Stimulated activated CD4-positive, alpha-beta T cell treated with anti-CD3 and anti-CD28 coated beads, Interleukin-12 subunit alpha, Interleukin-12 subunit beta, amount 100 ng/mL, for 48 hours (primary cell): ENCODE data around the gene ILRUN.
"Not testable (repeated sequence)": the region's sequence is repeated elsewhere in the genome, so short reads cannot be mapped to it uniquely, and the experiment has no call there.

Source experiments
- DNase-seq, 3 donors: peaks; one replicate each; pipeline ENCODE4 v3.0.0-alpha.2; 2020; ENCODE audit warnings: low read depth in 2 of 3, low spot score in 1 of 3

Gene ILRUN

DNA sequence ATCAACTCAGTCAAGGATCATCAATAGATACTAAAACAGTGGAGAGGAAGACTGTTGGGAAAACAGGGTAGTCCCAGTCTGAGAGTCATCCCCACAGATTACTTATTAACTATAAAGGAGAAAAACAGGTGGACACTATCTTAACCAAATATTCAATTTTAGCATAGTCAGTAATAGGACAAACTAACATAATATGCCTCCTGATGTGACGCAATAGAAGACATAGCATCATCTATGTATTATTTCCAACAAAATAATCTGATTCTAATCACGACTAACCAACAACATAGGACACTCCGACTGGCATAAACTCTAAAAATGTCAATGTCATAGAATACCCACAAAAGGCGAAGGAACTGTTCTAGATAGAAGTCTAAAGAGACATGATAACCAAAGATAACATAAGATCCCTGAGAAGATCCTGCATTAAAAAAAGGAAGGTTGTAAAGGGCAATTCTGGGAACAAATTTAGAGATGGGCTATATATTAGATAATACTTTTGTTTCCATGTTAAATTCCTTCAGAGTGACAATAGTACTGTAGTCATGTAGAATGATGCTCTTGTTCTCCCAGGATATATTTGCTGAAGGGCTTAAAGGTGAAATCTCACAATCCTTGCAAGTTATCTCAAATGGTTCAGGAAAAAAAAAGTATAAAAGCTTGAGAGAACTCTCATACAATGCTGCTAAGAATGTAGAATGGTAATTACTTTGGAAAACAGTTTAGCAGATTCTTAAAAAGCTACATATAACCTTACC, 28.9 kb downstream of the ILRUN start:
- DNase-seq: no peak

- no peak for DNase-seq
Observed at GRCh38 chr6:34665019-34665418, 31.5 kb downstream of the ILRUN start.

- DNase-seq: no peak
Observed at GRCh38 chr6:34664256-34664971, 32.2 kb downstream of the ILRUN start.

DNA sequence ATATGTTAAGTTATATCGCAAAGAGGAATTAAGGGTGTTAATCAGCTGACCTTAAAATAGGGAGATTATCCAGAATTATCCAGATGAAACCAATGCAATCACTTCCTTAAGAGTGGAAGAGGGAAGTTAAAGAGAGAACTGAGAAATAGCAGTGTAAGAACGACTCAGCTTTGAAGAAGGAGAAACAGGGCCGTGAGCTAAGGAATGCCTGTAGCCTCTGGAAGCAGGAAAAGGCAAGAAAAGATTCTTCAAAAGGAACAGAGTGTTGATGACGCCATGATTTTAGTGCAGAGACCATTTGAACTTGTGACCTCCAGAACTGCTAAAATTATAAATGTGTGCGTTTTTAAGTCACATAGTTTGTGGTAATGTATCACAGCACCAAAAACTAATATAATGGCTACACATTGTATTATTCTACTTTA, 32.7 kb downstream of the ILRUN start:
- DNase-seq: no peak

DNA sequence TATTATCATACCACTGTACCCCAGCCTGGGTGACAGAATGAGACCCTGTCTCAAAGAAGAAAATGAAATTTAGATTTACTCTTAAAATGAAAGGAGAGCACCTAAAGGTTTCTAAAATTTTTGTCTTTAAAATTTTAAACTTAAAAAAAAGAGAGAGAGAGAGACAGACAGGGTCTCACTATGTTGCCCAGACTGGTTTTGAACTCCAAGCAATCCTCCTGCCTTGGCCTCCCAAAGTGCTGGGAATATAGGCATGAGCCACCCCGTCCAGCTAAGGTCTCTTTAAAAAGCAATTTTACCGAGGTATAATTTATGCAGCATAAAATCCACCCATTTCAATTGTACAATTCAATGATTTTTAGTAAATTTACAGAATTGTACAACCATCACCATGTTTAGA, 33.2 kb downstream of the ILRUN start:
- no peak for DNase-seq

DNA sequence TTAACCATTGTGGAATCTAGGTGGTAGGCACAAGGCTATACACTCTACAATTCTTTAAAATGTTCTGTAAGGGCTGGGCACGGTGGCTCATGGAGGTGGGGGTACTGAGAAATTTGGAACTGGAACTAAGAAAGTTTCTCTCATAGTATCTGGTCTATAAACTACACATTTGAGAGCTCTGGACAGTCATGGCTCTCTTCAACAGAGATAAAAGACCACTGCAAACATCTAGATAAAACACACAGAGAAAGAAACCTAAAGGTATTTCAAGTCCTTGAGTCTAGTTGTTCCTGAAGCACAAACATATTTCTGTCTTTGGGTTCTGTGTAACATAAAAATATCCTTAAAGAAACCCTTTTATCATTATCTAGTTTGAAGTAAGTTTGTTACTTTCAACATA, 35.2 kb downstream of the ILRUN start:
- DNase-seq: no peak

- no peak for DNase-seq
Observed at GRCh38 chr6:34658605-34659265, 37.8 kb downstream of the ILRUN start.

DNA sequence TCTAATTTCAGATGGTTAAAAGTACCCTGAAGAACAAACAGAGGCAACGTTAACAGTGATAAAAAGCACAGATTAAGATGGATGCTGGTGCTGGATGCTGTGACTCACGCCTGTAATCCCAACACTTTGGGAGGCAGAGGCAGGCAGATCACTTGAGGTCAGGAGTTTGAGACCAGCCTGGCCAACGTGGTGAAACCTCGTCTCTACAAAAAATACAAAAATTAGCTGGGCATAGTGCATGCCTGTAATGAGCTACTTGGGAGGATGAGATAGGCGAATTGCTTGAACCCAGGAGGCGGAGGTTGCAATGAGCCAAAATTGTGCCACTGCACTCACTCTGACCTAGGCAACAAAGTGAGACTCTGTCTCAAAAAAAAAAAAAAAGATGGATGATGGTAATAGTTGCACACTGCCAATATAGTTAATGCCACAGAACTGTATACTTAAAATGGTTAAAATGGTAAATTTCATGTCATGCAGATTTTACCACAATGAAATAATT, 38.5 kb downstream of the ILRUN start:
- DNase-seq: not testable (repeated sequence)

DNA sequence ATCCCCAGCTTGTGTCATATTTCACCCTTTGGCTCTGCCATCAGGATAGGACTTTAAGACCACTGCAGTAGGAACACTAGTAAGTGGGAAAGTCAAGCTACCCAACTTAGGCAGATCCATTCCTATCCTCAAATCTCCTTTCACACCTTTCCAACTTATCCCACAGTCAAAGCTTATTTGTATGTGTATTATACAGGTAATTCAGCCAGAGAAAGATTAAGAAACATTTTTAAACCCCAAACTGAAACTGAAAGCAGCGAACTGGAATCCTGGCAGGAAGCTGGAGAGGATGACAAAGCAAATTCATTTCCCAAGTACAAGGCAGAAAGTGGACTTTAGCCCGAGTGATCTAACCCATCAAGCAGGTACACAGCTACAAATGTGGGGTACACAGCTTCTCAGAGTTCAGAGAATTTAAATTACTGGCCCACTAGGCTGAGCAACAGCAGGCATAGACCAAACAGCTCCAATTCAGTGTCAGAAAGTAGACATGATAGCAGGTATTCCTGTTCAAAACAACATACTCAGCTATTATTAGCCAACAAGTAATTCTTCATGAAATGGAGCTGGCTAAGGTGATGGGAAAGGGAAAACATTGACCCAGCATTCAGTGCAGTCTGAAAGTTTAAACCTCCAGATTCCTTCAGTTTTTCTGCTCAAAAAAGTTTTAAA, 39.1 kb downstream of the ILRUN start:
- no peak for DNase-seq

GRCh38 chr6:34657037-34657306, 39.6 kb downstream of the ILRUN start:
- no peak for DNase-seq

DNA sequence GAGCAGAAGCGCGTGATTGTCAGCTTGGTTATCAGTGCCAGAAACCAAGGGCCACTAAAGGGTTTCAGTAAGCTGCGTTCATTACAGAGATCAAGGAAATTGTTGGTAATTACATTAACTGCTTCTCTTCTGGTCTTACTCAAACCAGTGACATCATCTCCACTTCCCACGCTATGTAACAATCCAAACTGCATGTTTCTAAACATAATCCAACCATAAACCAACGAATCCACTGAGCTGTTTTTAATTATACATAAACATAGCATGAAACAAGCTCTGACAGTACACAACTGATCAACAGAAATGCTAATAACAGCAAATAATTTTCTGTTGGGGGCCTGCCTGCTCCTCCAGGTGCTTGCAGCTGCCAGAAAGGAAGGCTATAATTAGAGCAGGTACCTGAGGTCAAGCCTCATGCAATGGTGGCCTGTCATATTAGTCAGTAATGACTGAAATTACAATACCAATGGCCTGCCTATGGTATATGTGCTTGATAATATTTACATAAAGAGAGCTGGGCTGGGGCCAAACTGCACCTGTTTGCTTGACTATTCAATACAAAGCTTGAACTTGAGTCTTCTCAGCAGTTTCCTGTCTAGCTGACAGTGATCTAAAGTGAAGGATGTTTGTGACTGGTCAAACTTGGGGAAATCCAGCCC, 40.1 kb downstream of the ILRUN start:
- DNase-seq: peak in 2 of 3 donors; percentile 26 to 28

DNA sequence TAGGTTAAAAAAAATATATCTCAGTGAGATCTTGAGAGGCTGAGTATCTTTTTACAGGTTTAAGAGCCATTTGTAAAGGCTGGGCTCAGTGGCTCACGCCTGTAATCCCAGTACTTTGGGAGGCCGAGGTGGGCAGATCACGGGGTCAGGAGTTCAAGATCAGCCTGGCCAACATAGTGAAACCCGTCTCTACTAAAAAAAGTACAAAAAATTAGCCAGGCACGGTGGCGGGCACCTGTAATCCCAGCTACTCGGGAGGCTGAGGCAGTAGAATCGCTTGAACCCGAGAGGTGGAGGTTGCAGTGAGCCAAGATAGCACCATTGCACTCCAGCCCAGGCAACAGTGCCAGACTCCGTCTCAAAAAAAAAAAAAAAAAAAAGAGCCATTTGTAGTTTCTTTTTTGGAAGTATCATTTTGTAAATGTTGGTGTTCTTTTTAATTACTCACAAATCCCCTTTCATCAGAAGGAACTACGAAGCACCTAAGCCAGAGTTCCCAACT, 40.6 kb downstream of the ILRUN start:
- not testable (repeated sequence) for DNase-seq

DNA sequence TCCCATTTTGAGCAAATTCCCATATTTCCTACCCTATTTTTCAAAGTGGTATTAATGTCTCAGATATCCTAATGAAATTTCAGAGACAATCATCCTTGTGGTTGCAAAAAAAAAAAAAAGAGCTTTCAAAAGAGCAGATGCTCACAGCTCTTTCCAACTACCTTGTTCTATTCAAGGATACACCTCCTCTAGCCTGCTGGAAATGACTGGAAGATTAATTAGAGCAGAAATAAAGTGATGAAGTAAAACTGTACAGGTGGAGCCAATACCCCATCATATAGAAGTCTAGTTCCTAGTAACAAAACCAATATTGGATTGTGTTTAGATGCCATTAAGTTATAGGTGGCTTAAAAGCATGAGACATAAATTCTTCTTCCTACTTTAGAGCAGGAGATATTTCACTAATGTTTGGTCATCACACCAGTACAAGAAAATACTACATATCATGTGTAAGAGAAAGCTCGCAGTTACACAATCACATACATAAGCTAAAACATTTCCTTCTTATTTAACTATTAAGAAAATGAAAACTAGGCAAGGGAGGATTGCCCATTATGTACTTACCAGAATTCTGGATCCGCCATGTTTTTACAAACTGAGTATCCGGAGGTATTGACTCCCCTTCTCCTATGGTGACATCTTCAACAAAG, 42.4 kb downstream of the ILRUN start:
- no peak for DNase-seq

- no peak for DNase-seq
Observed at GRCh38 chr6:34652263-34652662, 44.3 kb downstream of the ILRUN start.

GRCh38 chr6:34650823-34651222, 45.7 kb downstream of the ILRUN start:
- DNase-seq: no peak

GRCh38 chr6:34650232-34650631, 46.3 kb downstream of the ILRUN start:
- not testable (repeated sequence) for DNase-seq

DNA sequence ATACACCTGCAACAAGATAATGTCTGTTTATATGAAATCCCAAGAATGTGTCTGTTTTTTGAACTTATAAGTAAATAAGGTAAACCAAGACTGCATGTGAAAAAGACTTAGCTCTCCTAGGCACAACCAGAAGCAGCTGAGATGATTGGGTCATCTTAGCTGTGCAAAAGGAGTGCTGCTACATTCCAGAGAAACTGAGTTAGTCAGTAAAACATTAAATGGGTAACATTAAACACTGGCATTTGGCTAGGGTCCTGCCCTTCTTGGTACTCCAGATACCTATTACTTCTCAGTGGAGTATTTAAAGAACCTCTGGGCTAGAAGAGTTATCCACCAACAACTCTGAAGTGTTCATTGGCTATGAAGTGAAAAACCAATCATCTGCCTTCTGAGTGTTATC, 47.8 kb downstream of the ILRUN start:
- no peak for DNase-seq
